D341Med (cell line): Measurements from ENCODE around the gene FGR.
"Not testable (repeated sequence)": the region's sequence is repeated elsewhere in the genome, so short reads cannot be mapped to it uniquely, and the experiment has no call there.

Source experiments
- DNase-seq: peaks from one replicate; pipeline ENCODE4 v3.0.0; 2012; ENCODE audit warnings: low spot score

Gene FGR

DNA sequence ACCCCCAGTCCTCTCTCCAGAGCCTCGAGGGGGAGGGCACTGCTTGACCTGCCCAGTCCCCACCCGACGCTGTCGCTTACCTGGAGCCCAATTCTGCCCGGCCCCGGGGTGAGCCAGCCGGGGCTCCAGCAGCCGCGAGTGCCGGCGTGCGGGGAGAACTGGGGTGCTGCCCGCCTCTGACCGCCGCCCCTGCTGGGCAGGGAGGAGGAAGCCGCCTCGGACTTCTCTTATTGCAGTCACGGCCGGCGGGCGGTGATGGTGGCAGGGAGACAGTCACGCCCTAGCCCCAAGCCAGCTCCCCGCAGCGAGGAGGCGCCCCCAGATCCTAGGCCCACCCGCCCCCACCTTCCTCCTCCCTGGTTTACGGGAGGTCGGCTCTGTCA, at the start of gene FGR:
TSS of gene FGR (minus strand) at position 201 of the 383 bp plus-strand sequence. CDS start 11,269 bp downstream, outside the sequence.
- no peak for DNase-seq

DNA sequence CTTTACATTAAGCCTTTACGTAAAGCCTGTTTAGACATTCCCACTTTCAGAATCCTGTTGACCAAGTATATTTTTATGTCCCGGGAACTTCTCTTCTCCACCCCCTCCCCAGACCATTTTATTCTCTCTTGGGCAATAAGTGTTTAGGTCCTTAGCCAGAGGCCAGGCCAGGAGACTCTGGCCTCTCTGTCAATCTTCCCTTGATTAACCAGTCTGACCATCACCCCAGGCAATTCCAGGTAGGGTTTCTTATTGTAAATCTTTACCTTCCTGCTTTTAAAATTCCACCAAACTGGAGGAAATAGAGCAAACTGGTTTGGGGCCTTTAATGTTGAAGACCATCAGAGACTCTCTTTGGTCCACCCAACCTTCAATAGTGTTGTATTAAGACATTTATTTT, 49.2 kb upstream of the FGR start:
- no peak for DNase-seq

DNA sequence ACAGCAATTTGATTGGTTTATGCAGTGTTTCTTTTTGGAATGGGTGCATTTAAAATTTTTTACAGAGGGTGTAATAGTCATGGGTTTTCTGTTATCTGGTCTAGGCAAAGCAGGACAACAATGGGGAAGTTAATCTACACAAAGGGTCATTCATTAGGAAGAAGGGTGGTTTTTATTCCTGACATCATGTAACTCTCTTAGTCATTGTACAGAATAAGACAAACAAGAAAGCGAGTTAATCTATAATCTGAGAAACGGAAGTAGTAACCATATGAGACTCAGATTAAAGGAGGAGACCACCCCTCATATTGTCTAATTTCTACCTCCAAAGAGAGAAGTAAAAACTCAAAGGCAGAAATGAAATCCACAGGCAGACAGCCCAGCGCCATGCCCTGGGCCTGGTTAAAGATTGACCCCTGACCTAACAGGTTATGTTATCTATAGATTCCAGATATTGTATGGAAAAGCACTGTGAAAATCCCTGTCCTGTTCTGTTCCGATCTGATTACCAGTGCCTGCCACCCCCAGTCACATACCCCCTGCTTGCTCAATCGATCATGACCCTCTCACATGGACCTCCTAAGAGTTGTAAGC, 47.5 kb upstream of the FGR start:
- no peak for DNase-seq

DNA sequence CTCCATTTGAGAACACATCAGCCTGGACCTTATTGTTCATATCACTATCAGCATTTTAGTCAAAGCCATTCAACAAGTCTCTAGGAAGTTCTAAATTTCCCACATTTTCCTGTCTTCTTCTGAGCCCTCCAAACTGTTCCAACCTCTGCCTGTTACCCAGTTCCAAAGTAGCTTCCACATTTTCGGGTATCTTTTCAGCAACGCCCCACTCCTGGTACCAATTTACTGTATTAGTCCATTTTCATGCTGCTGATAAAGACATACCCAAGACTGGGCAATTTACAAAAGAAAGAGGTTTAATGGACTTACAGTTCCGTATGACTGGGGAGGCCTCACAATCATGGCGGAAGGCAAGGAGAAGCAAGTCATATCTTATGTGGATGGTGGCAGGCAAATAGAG, 46.6 kb upstream of the FGR start:
- not testable (repeated sequence) for DNase-seq

DNA sequence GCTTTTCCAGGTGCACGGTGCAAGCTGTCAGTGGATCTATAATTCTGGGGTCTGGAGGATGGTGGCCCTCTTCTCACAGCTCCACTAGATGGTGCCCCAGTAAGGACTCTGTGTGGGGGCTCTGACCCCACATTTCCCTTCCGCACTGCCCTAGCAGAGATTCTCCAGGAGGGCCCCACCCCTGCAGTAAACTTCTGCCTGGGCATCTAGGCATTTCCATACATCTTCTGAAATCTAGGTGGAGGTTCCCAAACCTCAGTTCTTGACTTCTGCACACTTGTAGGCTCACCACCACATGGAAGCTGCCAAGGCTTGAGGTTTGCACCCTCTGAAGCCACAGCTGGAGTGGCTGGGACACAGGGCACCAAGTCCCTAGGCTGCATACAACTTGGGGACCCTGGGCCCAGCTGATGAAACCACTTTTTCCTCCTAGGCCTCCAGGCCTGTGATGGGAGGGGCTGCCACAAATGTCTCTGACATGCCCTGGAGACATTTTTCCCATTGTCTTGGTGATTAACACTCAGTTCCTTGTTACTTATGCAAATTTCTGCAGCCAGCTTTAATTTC, 45.3 kb upstream of the FGR start:
- DNase-seq = not testable (repeated sequence)

DNA sequence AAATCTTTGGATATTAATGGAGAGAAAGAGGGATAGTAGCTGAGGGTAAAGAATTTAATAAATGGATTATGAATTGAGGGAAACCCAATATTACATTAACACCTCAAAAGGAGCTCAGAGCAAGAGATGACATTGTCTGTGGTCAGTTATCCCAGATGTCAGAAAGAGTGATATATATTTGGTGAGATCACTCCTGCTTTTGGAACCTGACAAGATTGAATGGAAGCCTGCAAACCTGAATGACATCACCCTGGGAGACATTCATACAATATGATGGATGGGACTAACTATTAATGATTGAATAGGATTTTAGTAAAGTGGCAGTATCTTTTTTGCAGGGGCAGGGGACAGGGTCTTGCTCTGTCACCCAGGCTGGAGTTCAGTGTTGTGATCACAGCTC, 43.8 kb upstream of the FGR start:
- DNase-seq = no peak

DNA sequence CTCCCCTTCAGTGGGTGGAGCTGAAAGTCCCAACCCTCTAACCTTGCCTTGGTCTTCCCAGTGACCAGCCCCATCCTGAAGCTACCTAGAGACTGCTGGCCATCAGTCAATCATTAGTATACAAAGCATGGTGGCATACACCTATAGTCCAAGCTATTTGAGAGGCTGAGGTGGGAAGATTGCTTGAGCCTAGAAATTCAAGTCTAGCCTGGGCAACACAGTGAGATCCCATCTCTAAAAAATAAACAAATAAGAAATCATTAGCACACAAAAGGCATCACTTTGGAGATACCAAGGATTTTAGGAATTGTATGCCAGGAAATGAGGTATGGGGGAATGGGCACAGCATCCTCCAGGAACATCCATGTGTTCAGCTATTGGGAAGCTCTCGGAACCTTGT, 41.4 kb upstream of the FGR start:
- no peak for DNase-seq

DNA sequence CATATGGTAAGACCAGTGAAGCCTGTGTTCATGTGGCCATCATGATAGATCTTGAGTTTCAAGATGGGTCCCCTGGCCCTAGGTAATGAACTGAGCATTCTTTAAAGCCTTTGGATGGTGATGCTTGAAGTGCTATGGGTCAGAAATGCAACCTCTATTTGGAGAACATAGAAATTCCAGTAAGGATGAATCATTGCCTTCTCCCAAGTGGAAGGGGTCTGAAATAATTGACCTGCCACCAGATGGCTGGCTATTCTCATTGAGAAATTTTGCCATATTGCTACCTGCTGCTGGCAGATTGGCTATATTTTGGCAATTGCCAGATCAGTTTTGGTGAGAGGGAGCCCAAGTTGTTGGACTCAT, 37.7 kb upstream of the FGR start:
- no peak for DNase-seq

DNA sequence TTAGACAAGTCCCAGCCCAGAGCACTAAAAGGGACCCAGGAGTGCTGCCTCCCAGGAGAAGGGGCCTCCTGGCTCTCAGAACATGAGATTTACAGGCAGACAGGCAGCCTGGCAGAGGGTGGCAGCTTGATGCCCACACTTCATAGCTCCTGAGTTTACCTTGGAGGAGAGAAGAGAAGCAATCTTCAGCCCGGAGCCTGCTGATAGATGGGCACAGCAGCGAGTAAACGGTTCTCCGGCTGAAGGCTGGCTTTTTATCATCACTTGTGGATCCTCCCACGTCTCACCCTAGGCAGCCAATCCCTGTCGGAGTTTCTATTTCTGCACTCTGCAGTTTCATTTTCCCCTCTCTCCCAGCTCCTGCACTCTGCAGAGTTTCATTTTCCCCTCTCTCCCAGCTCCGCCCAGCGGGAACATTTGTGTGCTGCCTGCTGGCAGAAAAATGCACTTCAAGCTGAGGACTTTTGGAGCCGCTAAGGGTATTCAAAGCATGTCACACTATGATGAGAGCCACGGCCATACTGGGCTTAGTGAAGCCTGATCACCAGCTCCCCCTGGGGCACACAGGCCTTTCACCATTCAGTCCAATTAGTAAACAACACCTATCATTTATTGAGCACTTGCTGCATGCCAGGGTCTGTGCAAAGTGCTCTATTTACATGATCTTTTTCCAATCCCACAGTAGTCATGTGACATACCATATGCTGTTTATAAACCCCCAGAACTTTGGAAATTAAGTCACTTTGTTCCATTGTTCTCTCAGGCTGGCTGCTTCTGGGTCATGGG, 37.2 kb upstream of the FGR start, which contains the start of gene IFI6:
TSS of gene IFI6 (minus strand) at position 229 of the 786 bp plus-strand sequence. CDS start 2,878 bp downstream, outside the sequence.
- peak; percentile 75 for DNase-seq

DNA sequence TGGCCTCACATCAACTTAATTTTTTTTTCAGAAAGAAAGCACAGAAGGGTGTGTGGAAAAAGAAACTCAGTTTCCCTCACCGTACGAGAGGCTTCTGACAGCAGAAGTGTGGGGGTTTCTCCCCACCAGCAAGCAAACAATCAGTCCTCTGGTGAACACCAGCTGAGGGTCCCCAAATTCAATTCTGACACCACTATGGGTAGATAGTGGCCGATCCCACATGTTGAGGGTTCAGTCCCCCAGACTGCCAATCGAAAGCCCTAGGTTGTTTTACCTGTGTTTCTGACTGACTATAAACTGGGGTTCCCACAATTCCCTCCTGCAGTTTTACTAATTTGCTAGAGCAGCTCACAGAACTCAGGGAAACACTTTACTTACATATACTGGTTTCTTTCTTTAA, 34.9 kb upstream of the FGR start:
- DNase-seq = no peak

DNA sequence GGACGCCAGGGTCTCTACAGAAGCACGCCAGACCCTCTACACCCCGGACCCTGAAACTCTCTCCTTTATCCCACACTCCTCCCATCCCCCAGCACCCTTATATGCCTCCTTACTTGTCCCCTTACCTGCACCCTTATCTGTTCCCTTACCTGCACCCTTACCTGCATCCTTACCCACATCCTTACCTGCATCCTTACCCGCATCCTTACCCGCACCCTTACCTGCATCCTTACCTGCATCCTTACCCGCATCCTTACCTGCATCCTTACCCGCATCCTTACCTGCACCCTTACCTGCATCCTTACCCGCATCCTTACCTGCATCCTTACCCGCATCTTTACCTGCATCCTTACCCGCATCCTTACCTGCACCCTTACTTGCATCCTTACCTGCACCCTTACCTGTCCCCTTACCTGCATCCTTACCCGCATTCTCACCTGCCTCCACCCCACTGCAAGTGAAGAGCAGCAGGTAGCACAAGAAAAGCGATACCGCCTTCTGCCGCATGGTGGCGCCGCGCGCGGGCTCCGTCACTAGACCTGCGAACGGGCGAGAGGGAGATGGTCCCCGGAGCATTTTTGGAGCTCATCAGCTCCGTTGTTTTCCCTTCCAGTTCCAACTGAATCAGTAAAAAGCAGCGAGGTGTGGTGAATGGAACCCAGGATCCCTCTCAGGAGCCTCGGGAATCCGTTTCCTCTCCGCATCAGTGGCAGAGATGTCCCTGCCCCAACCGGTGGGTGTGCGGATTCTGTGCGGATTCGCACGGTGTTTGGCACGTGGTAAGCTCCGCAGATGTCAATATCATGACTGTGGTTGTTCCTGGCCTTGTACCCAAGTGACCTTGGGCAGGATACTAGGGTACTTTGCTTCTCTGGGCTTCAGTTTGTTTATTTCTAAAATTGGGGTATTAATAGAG, 34.1 kb upstream of the FGR start:
- peak; percentile 85 for DNase-seq

DNA sequence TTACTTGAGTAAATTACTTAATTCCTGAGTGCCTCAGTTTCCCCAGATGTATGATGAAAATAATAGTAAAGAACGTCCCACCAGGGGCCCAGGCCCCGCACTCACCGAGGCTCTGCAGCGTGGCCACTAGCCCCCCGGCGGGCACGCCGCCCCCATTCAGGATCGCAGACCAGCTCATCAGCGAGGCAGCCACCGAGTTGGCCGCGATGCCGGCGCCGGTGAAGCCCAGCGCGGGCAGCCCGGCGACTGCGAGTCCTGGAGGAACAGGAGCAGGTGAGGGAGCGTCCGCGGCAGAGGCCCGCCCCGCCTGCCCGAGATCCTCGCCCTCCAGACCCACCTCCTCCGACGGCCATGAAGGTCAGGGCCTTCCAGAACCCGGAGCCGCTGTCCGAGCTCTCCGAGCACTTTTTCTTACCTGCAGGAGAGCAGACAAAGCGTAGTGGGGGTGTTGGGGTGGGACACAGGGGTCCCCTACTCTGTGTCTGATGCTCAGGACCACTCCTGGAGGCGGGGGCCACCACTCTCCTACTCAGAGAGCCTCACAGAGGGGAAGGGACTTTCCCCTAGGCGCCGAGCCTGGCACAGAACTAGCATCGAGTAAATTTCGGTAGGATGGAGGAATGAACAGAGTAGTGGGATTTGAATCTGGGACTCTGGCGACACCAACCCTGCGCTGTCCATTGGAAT, 33.3 kb upstream of the FGR start:
- DNase-seq = no peak

DNA sequence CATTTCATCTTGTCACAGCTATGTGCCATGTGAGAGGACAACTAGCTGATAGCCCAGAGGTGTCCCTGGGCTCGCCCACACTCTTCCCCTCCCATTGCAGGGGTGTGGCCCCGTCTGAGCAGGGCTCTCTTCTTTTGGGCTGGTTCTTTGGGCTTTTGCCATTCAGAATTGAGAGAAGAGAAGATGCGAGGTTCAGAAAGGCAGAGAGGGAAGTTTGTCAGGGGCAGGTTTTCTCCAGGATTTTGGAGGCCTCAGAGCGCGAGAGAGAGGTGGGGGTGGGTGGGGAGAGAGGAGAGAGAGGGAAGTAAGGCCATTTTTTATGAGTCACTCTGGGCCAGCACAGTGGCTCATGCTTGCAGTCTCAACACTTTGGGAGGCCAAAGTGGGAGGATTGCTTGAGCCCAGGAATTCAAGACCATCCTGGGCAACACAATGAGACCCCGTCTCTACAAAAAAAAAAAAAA, 31.8 kb upstream of the FGR start:
- no peak for DNase-seq

DNA sequence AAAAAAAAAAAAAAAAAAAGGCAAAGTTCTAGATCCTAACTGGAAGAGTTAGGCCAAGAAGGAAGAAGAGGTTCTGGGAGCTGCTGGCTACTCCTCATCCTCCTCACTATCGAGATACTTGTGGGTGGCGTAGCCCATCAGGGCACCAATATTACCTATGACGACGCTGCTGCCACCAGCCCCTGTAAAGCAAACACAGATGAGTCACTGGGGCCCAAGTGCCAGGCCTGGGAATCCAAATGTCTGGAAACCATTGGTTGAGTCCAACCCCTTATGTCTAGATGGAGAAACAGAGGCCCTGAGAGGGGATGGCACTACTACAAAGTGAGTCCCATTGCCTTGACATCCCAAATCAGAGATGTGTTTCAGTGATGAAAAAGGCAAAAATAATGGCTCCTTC, 31.3 kb upstream of the FGR start:
- DNase-seq = no peak

DNA sequence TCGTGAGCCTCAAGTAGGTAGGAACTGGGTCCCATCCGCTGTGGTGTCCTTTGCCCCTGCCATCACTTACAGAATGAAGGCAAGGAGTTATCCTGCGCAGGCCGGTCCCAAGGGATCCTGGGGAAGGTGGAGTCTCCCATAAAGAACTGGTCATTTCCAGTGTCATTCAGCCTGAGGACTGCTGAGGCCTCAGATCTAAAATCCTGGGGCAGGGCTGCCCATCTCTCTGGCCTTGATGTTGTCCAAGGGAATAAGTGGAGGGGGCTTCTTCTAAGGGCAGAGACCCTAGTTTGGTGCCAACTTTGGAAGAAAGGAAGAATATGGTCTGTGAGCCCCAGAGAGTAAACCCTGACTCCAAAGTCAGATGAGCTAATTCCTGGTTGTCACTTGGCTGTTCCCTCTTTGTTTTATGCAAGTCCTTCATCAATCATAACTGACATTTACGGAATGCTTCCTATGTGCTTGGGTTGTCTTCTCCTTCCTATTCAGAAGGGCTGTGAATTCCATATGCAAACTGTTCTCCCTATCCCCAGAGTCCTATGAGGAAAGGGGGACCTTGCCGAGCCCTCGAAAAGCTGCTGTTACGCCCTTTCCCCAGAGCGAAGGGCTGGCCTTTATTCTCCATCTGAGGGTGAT, 30.1 kb upstream of the FGR start:
- DNase-seq = no peak

DNA sequence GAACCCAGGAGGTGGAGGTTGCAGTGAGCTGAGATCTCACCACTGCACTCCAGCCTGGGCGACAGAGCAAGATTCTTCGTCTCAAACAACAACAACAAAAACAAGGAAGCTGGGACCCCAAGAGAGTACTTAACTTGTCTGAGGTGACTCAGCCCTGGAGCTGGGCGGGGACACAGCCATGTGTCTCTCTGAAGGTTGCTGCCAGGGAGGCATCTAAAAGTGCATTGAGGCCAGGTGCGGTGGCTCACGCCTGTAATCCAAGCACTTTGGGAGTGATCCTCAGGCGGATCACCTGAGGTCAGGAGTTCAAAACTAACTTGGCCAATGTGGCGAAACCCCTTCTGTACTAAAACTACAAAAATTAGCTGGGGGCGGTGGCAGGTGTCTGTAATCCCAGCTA, 29.3 kb upstream of the FGR start:
- no peak for DNase-seq

DNA sequence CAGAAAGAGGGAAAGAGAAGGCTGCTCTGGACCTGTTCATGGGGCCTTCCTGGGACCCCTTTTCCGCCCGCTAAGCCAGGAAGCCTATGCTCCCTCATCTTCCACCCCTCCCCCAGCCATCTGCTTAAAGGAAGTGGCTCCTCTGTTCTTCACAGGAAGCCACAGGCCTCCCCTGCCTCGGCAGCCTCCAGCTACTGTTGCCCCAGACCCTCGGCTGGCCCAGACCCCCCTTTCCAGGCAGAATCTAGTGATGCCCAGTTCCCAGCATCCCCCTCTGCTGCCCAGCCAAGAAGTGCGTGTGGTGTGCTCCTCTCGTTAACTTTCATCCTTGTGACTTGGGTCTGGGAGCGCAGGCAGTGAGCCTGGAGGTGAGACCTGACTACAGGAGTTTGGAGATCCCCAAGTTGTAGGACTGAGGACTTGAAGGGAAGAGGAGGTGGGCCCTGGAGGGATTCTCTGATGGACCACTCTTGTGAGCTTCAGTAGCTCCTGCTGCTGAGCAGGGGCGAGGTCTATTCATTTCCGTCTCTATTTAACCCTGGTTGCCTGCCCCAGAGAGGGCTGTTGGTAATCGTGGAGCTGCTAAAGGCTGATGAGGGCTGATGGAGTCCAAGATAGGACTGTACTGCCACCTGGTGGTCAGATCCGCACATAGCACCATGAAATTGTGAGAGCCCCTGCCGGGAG, 27.9 kb upstream of the FGR start:
- peak; percentile 75 for DNase-seq

DNA sequence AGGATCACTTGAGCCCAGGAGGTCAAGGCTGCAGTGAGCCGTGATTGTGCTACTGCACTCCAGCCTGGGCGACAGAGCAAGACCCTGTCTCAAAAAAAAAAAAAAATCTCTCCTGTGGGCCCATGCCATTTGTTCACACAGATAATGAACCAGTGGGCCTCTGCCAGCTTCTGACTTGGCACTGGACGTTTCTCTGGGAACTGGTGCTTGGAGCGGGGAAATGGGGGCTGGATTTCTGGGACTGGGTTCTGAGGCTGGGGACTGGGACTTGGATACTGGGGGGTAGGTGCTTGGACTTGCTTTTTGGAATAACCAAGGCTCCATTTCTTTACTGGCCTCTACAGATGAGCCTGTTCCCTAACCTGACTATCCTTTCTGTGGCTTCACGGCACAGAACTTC, 27.3 kb upstream of the FGR start:
- no peak for DNase-seq

DNA sequence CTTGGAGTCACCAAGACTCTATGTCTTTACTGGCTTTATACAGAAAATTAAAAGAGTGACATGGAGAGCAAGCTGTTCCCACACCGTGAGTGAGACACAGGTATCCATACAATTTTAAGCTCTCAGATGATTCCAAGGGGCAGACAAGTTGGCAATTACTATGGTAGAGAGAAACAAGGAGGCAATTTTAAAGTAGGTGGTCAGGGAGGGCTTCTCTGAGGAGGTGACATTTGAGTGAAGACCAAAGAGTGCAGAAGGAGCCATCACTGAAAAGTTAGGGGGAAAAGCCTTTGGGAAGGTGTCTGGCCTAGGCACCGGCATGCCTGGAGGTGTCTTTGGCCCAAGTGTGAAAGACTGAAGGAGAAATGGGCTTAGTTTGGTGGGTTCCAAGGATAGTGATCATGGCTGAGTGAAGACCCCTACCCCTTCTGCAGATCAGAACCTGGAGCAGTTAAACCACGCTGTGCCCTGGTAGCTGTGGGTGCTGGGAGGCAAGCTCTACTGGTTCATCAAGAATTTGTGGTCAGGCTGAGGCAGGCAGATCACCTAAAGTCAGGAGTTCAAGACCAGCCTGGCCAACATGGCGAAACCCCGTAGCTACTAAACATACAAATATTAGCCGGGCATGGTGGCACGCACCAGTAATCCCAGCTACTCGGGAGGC, 26.6 kb upstream of the FGR start:
- DNase-seq = no peak

DNA sequence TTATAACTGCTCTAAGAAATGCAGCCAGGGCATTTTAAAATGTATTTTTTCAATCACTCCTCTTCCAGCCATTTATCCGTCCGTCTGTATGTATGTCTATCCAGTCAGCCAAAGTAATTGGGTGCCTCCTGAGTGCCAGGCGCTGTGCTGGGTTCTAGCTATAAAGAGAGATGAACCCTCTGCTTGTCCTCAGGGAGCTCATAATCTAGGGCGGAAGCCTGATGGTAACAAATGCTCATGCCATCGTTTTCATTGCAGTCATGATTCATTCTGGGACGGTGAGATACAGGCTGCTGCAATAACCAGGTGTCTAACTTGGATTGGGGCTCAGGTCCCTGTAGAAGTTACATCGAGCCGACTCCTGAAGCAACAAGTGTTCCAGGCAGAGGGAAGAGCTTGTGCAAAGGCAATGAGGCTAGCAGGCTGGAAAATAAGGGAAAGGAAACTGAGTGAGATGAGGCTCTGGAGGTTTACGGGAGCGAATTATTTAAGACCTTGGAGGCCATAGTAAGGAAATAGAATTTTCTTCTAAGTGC, 25.4 kb upstream of the FGR start:
- no peak for DNase-seq
